Activated CD4-positive, alpha-beta T cell treated with anti-CD3 and anti-CD28 coated beads, Interleukin-2, amount 10 ng/mL, durations not matched to agents 24 days and 14 days (primary cell): ENCODE measurements around the gene ATOH8. TPM values are rescaled to one million over a fixed set of nuclear protein-coding genes. Genes with fewer than 3 reads are reported as not detected.
A peak's percentile ranks its signal among the peaks of the same experiment; 100 is the strongest.

Source experiments
- DNase-seq: peaks from one replicate; pipeline ENCODE4 v3.0.0; 2022
- H3K27ac Mint-ChIP-seq: one replicate; pipeline ENCODE4 v1.8.0; 2022; ENCODE audit warnings: mild to moderate bottlenecking, mixed read lengths
- H3K27me3 Mint-ChIP-seq: one replicate; pipeline ENCODE4 v1.8.0; 2022; ENCODE audit warnings: mixed read lengths
- H3K36me3 Mint-ChIP-seq: one replicate; pipeline ENCODE4 v1.8.0; 2022; ENCODE audit warnings: low read depth, mild to moderate bottlenecking, mixed read lengths
- H3K4me1 Mint-ChIP-seq: one replicate; pipeline ENCODE4 v1.8.0; 2021; ENCODE audit warnings: mixed read lengths
- H3K4me3 Mint-ChIP-seq: one replicate; pipeline ENCODE4 v1.8.0; 2022; ENCODE audit warnings: mild to moderate bottlenecking, moderate library complexity, mixed read lengths
- H3K9me3 Mint-ChIP-seq: one replicate; pipeline ENCODE4 v1.8.0; 2021; ENCODE audit warnings: mixed read lengths
- intact Hi-C: fragments of 100-400 bp; cut with micrococcal nuclease; formaldehyde crosslinking; loops from one replicate; pipeline ENCODE4 v1.15.1; 2023
- total RNA-seq: library from RNA; stranded (reverse); gene quantifications from 2 replicates; pipeline ENCODE4 v1.2.3, GENCODE V29; 2022

The ATOH8 gene
- total RNA-seq, 1 donor from 2014 or later, result 0.19 TPM

- Mint-ChIP-seq H3K9me3 (no peaks in the 10 kb centered on the region), H3K4me1 (peaks cover 9% of the 10 kb centered on the region), H3K36me3 (no peaks in the 10 kb centered on the region), H3K27ac (no peak overlapping the region), H3K4me3 (no peak overlapping the region), H3K27me3 (peaks cover 79% of the 10 kb centered on the region)
- no peak for DNase-seq
- intact Hi-C loops, result no loop called here
These were observed 5.6 kb upstream of the ATOH8 start for GRCh38 chr2:85748039-85748734.

DNA sequence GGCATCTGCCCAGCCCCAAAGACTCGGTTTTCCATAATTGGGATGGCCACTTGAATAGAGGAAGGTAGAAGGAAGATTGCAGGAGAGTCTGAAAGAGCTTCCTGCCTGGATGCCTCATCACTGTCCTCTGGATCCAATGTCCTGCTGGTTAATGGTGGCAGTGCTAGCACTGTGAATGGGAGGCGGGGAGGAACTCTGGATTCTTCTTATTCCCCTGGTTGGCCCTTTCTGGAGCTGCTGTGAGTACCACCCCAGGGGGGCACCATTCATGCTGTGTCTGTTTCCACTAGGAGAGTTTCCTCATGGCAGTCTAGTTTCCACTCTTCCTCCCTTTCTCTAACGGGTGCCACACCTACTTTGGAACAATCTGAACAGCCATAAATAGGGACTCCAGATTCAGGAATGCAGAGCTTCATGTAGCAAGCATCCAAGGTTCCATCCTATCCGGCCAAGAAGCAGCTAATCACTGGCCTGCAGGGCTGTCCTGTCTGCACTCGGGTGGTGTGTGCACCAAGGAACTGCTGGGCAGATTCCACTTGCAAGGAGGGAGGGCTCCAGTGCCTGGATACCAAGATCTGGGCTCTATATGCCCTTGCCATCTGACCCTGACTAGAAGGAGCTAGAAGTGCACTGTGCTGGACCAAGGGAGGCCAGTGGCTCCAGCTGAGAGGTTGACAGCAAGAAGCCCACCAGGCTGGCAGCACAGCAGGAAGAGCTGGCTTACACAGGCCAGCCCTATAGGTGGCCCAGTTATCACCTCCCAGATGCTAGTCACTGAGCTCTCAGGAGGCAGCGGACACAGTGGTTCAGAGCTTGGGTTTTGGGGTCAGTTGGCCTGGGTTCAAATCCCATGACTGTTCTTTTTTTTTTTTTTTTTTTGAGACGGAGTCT, 4.6 kb upstream of the ATOH8 start:
- Mint-ChIP-seq H3K36me3 (no peaks in the 10 kb centered on the region), H3K9me3 (no peaks in the 10 kb centered on the region), H3K27ac (no peak overlapping the region), H3K27me3 (peaks cover 78% of the 10 kb centered on the region), H3K4me1 (peaks cover 5% of the 10 kb centered on the region), H3K4me3 (no peak overlapping the region)
- DNase-seq, result no peak
- intact Hi-C loops, result no loop called here

DNA sequence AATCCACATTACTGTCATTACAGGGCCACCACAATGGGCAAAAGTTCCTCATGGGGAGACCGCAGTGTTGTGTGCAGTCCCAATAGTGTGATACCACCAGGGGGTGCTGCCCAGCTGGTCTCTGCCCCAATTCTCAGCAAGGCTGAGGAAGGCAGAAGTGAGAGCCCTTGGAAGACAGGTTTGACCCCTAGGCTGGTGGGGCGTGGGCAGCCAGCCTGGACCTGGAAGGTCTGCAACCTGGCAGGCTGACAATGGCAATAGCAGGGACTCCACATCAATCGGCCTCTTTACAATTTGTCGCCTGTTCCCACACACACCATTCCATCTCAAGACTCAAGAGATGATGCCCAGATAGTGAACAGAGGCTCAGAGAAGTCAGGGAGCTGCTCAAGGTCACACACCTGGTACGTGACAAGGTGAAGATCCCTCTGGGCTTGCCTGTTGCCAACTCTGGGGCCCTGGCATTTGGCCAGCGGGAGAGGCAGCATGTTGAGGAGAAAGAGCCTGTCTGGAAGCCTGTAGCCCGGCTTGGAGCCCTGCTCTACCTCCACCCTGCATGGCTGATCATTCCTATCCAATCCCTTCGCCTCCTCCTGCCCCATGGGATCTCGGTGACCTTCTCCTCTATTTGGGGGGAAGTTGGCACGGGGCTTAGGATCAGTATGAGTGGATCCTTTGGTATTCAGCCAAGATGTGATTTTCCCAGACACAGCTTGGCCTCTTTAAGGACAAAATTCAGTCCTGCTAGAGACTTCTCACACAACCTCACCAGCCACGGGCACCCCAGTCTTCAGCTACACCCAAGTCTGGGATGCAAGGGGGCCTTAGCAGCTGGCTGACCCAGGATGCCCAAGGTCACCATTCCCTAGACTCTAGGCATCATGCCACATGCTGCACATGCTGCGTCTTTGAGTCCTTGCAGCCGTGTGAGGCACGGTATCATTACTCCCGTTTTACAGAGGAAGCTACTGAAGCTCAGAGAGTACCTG, 2.9 kb upstream of the ATOH8 start:
- Mint-ChIP-seq H3K9me3 (no peaks in the 10 kb centered on the region), H3K27me3 (peaks cover 81% of the 10 kb centered on the region), H3K27ac (no peak overlapping the region), H3K4me3 (no peak overlapping the region), H3K36me3 (no peaks in the 10 kb centered on the region), H3K4me1 (peaks cover 15% of the 10 kb centered on the region)
- DNase-seq, result peak; percentile 89
- intact Hi-C loops, result loop anchor here (1.0 to 2.0 kb wide), 2 partner anchors 54 to 63 kb away; no protein-coding TSS in a partner anchor

GRCh38 chr2:85751627-85752026, 2.2 kb upstream of the ATOH8 start:
- Mint-ChIP-seq H3K4me1 (peaks cover 15% of the 10 kb centered on the region), H3K27ac (no peak overlapping the region), H3K9me3 (no peaks in the 10 kb centered on the region), H3K27me3 (peaks cover 79% of the 10 kb centered on the region), H3K36me3 (no peaks in the 10 kb centered on the region), H3K4me3 (no peak overlapping the region)
- intact Hi-C loops, result loop anchor here (2.0 kb wide), 1 partner anchor 53 kb away; no protein-coding TSS in a partner anchor
- no peak for DNase-seq

GRCh38 chr2:85753035-85753524, 711 bp upstream of the ATOH8 start:
- intact Hi-C loops, result no loop called here

GRCh38 chr2:85754313-85755095, 713 bp downstream of the ATOH8 start:
- Mint-ChIP-seq H3K27me3 (peaks cover 57% of the 10 kb centered on the region), H3K4me3 (peak overlapping the region; percentile 88), H3K27ac (peak overlapping the region; percentile 58), H3K9me3 (no peaks in the 10 kb centered on the region), H3K36me3 (no peaks in the 10 kb centered on the region), H3K4me1 (peaks cover 14% of the 10 kb centered on the region)
- peak; percentile 85 for DNase-seq
- intact Hi-C loops, result loop anchor here (2.0 kb wide), 1 partner anchor 74 kb away; no protein-coding TSS in a partner anchor

More at GRCh38 chr2:85753035-85753524, 711 bp upstream of the ATOH8 start:
- no peaks in the 10 kb centered on the region for H3K36me3 Mint-ChIP-seq
- H3K9me3 Mint-ChIP-seq, result no peaks in the 10 kb centered on the region
- peaks cover 14% of the 10 kb centered on the region for H3K4me1 Mint-ChIP-seq
- H3K27ac Mint-ChIP-seq, result no peak overlapping the region
- no peak for DNase-seq
- peak overlapping the region; percentile 84 for H3K4me3 Mint-ChIP-seq
- H3K27me3 Mint-ChIP-seq, result peaks cover 69% of the 10 kb centered on the region

DNA sequence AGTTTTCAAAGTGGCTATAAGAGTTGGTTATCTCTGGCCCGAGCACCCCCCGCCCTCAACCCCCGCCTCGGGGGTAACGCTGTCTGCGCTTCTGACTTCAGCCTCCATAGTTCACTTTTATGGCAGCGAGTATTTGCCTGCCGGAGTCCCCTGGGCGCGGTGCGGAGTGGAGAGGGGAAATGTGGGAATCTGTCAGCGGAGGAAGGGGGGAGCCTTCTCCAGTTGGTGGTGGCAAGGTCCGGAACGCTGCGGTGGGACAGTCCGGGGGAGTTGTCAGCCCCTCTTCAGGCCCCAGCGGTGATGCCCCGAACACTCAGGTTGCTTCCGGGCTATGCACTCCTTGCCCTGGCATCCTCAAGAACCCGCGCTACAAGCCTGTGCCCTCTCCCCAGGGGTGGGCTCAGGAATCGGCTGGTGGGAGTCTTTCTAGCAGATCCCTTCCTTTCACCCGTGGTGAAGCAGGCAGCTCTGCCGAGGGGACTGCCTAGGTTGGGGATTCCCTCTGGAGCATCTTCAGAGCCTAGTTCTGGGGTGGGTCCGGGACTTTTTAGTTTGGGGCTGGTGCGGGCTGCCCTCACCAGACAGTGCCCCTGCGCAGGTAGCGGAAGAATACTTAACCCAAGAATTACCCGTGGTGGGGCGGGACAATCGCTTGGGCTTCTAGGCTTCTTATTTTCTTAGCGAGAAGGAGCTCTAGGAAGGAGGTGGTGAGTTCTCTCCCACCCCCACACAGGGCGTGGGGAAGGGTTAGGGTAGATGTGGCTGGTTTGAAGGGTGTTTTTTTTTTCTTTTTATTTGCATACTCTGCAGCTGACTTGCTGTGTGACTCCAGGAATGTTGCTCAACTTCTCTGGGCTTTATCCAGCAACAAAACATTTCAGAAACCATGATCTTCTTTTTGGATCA, 1.6 kb downstream of the ATOH8 start:
- Mint-ChIP-seq H3K36me3 (no peaks in the 10 kb centered on the region), H3K27ac (no peak overlapping the region), H3K4me1 (peaks cover 14% of the 10 kb centered on the region), H3K27me3 (peaks cover 54% of the 10 kb centered on the region), H3K4me3 (peak overlapping the region; percentile 88), H3K9me3 (no peaks in the 10 kb centered on the region)
- DNase-seq, result peak; percentile 64
- intact Hi-C loops, result loop anchor here (2.0 kb wide), 1 partner anchor 75 kb away; no protein-coding TSS in a partner anchor

- DNase-seq, result no peak
- intact Hi-C loops, result no loop called here
- H3K9me3 Mint-ChIP-seq, result no peaks in the 10 kb centered on the region
- H3K27ac Mint-ChIP-seq, result no peak overlapping the region
- peaks cover 53% of the 10 kb centered on the region for H3K27me3 Mint-ChIP-seq
- no peak overlapping the region for H3K4me3 Mint-ChIP-seq
- H3K4me1 Mint-ChIP-seq, result peaks cover 14% of the 10 kb centered on the region
- no peaks in the 10 kb centered on the region for H3K36me3 Mint-ChIP-seq
These were observed 2.4 kb downstream of the ATOH8 start for GRCh38 chr2:85756195-85756594.

DNA sequence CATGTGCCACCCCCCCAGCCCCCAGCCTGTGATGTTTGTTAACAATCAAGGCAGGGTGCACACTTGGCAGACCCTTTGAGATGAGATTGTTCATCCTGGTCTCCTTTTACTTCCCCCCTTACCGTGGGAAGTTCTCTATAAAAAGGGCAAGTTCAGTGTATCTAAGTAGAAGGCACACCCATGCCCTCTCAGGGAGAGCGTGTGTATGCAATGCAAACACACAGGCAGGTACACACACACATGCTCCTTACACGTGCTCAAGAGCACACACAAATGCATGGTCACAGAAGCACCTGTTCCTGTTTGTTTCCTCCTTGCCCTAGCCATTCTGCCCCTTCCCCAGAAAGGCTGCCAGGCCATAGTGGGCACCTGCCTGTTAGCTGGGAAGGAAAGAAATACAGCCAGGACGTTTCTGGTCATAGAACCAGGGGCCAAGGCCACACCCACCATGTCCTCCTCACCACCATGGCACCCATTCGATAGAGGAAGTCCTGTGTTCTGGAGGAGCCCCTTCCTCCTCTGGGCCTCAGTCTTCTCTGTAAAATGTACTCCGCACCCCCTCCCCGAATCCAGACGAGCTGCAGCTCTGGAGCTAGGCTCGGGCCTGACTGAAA, 3.1 kb downstream of the ATOH8 start:
- Mint-ChIP-seq H3K36me3 (no peaks in the 10 kb centered on the region), H3K4me1 (peaks cover 12% of the 10 kb centered on the region), H3K4me3 (no peak overlapping the region), H3K27ac (no peak overlapping the region), H3K9me3 (no peaks in the 10 kb centered on the region), H3K27me3 (peaks cover 46% of the 10 kb centered on the region)
- no peak for DNase-seq
- intact Hi-C loops, result no loop called here

DNA sequence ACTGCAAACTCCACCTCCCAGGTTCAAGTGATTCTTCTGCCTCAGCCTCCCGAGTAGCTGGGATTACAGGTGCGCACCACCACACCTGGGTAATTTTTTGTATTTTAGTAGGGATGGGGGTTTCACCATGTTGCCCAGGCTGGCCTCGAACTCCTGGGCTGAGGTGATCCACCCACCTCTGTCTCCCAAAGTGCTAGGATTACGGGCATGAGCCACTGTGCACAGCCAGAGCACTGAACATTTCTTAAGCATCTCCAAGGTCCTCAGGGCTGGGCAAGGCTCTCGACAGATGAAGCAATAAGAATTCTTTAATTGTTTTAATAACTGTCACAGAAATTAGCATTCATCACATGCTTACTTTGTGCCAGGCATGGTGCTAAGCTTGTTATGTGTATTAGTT, 4.1 kb downstream of the ATOH8 start:
- peaks cover 43% of the 10 kb centered on the region for H3K27me3 Mint-ChIP-seq
- peaks cover 12% of the 10 kb centered on the region for H3K4me1 Mint-ChIP-seq
- no peaks in the 10 kb centered on the region for H3K36me3 Mint-ChIP-seq
- no peak overlapping the region for H3K27ac Mint-ChIP-seq
- intact Hi-C loops, result no loop called here
- no peak for DNase-seq
- no peaks in the 10 kb centered on the region for H3K9me3 Mint-ChIP-seq
- H3K4me3 Mint-ChIP-seq, result no peak overlapping the region

DNA sequence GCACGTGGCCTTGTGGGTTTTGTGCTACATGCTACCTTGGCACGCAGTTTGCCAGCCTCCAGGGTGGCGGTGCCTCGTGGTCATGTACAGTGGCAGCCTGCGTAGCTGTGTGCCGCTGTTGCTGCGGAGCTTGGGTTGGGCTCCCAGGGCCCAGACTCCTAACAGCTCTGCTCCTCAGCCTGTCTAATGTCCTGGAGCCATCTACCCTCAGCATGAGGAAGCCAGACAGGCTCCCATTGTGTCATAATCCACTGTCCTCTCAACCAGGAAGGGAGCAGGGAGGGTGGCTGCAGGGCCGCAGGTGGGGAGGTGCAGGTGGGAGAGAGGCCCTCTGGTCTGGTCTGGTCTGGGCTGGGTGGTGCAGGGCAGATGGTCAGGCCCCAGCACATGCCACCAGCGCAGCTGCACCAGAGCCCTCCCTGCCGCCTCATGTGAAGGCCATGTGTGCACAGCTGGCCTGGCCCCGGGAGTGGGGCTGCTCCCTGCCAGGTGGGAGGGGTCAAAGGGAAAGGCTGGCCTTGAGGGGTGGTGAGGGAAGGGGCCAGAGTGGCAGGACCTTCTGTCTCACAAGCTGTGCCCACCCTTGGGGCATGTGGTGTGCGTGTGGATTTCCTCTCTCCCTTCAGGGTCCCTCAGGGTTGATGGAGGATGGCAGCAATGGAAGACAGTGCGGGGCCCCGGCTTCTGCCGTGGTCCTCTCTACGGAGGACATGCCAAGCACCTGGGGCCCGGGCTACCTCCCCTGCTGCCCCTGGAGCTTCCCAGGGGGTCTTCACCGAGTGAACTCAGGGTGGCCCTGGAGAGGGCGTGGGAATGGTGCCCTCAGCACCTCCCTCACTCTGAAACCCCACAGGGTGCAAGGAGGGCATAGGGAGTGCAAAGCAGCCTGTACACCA, 4.8 kb downstream of the ATOH8 start:
- DNase-seq, result no peak

More for the DNA sequence above, 4.8 kb downstream of the ATOH8 start:
- Mint-ChIP-seq H3K27ac (no peak overlapping the region), H3K36me3 (no peaks in the 10 kb centered on the region), H3K27me3 (peaks cover 40% of the 10 kb centered on the region), H3K4me1 (peaks cover 12% of the 10 kb centered on the region), H3K4me3 (no peak overlapping the region), H3K9me3 (no peaks in the 10 kb centered on the region)
- intact Hi-C loops, result no loop called here
